Nephron progenitor cell (in vitro differentiated cells): ENCODE data around the gene MKLN1.

Experiments
- DNase-seq: peaks from one replicate; pipeline ENCODE4 v3.0.0; 2021
- H3K27ac Mint-ChIP-seq: 2 replicates; pipeline ENCODE4 v1.8.0; 2021; ENCODE audit warnings: mild to moderate bottlenecking, moderate library complexity, mixed read lengths
- H3K27me3 Mint-ChIP-seq: 2 replicates; pipeline ENCODE4 v1.8.0; 2021; ENCODE audit warnings: mild to moderate bottlenecking, low read depth, mixed read lengths; ENCODE audit not compliant: poor library complexity
- H3K36me3 Mint-ChIP-seq: 2 replicates; pipeline ENCODE4 v1.8.0; 2021; ENCODE audit warnings: low read depth, mixed read lengths
- H3K4me1 Mint-ChIP-seq: 2 replicates; pipeline ENCODE4 v1.8.0; 2021; ENCODE audit warnings: mixed read lengths
- H3K4me3 Mint-ChIP-seq: 2 replicates; pipeline ENCODE4 v1.8.0; 2021; ENCODE audit warnings: mild to moderate bottlenecking, moderate library complexity, mixed read lengths
- H3K9me3 Mint-ChIP-seq: 2 replicates; pipeline ENCODE4 v1.8.0; 2021; ENCODE audit warnings: mild to moderate bottlenecking, moderate library complexity, mixed read lengths
- TF ChIP-seq, protein P1 (sequence below): fragments of 200-600 bp; sonication (generic); IDR thresholded peaks from 2 replicates; pipeline ENCODE4 v1.5.0; 2021; ENCODE audit warnings: antibody characterized with exemption

The MKLN1 gene

GRCh38 chr7:131530137-131530536 is 202.5 kb downstream of the MKLN1 start:
- H3K36me3 Mint-ChIP-seq: no peaks in the 10 kb centered on the region
- peaks cover 5% of the 10 kb centered on the region for H3K27me3 Mint-ChIP-seq
- H3K4me3 Mint-ChIP-seq: no peak overlapping the region
- no peaks in the 10 kb centered on the region for H3K9me3 Mint-ChIP-seq
- DNase-seq: no peak
- TF ChIP-seq, protein P1, sequence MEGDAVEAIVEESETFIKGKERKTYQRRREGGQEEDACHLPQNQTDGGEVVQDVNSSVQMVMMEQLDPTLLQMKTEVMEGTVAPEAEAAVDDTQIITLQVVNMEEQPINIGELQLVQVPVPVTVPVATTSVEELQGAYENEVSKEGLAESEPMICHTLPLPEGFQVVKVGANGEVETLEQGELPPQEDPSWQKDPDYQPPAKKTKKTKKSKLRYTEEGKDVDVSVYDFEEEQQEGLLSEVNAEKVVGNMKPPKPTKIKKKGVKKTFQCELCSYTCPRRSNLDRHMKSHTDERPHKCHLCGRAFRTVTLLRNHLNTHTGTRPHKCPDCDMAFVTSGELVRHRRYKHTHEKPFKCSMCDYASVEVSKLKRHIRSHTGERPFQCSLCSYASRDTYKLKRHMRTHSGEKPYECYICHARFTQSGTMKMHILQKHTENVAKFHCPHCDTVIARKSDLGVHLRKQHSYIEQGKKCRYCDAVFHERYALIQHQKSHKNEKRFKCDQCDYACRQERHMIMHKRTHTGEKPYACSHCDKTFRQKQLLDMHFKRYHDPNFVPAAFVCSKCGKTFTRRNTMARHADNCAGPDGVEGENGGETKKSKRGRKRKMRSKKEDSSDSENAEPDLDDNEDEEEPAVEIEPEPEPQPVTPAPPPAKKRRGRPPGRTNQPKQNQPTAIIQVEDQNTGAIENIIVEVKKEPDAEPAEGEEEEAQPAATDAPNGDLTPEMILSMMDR: no peak
- H3K4me1 Mint-ChIP-seq: peaks cover 11% of the 10 kb centered on the region
- no peak overlapping the region for H3K27ac Mint-ChIP-seq

DNA sequence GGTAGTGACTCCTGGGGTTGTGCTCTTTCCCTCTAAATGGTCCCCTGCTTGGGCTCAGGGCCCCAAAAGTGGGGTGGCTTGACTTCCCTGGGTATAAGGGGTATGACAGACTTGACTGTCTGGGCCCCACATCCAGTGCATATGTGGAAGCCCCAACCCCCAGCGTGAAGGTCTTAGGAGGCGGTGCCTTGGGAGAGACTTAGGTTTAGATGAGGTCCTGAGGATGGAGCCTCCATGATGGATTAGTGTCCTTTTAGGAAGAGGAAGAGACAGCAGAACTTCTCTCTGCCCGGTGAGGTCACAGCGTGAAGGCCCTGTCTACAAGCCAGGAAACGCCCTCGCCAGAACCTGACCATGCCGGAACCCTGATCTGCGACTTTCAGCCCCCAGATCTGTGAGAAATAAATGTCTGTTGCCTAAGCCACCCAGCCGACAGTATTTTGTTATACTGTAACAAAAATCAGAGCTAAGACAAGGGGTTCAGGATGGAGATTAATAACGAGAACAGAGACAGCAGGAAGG is 205.0 kb downstream of the MKLN1 start:
- Mint-ChIP-seq H3K27me3 (peaks cover 9% of the 10 kb centered on the region), H3K9me3 (no peaks in the 10 kb centered on the region), H3K27ac (no peak overlapping the region), H3K4me1 (peaks cover 12% of the 10 kb centered on the region), H3K4me3 (no peak overlapping the region), H3K36me3 (no peaks in the 10 kb centered on the region)
- no peak for DNase-seq
- TF ChIP-seq, protein P1: no peak

DNA sequence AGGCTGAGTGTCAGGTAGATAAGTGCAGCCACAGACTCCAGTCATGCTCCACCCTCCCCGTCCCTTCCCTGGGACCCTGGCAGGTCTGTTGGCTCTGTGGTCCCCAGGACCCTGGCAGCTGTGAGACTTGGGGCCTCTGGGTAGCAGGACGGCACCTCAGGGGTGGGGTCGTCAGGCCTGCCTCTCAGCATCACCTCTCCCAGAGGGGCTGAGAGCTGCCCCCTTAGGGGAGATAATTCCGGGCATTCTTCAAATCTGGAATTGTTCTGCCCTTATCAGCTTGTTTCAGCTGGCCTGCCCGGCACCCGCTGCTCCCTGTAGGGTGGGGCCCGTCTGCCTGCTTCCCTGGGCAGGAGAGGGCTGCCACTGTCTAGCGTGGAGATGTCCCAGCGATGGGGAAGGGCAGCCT is 205.5 kb downstream of the MKLN1 start:
- Mint-ChIP-seq H3K27ac (no peak overlapping the region), H3K4me1 (peaks cover 16% of the 10 kb centered on the region), H3K27me3 (peaks cover 9% of the 10 kb centered on the region), H3K36me3 (no peaks in the 10 kb centered on the region), H3K4me3 (no peak overlapping the region), H3K9me3 (no peaks in the 10 kb centered on the region)
- TF ChIP-seq, protein P1: no peak
- no peak for DNase-seq

DNA sequence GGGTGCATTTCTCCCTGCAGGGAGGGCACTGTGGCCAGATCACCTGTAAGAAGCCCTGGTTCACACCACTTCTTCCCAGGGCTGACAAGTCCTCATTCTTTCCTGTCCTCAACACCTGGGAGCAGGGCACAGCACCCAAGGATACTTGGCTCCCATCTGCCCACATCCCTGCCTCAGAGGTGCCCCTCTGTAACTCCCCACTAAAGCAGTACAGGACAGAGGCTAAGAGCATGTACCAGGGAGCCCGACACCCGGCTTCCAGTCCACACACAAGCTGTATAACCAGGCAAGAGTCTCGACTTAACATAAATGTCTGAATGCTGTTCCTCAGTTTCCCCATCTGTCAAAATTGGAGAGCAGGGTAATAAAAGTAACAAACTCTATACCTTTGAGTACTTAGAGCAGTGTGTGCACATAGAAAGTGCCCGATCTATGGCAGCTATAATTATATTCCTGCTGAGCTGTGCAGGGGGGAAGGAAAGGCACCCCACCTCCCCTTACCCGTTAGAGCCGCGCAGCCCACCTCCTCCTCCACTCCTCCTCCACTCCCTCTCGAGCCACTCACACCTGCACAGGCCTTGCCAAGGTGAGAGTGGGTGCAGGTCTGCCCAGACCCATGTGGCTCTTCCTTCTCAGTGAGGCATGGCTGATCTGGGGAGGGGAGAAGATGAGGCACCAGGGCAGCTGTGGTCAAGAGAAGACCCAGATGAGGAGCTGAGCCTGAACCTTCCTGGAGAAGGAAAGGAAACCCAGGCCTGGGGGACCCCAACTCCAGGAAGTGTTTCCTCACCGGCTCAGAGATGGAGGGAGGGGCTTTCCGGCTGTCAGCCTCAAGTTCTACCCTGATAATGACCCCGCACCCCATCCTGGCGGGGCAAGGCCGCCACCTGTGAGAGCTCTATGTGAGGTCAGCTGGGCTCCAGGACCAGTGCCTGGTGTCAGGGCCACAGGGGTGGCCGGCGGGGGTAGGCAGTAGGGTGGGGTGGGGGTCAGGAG is 206.2 kb downstream of the MKLN1 start:
- TF ChIP-seq, protein P1: no peak
- Mint-ChIP-seq H3K4me3 (no peak overlapping the region), H3K9me3 (no peaks in the 10 kb centered on the region), H3K36me3 (no peaks in the 10 kb centered on the region), H3K27ac (no peak overlapping the region), H3K27me3 (peaks cover 6% of the 10 kb centered on the region), H3K4me1 (peaks cover 20% of the 10 kb centered on the region)
- no peak for DNase-seq

DNA sequence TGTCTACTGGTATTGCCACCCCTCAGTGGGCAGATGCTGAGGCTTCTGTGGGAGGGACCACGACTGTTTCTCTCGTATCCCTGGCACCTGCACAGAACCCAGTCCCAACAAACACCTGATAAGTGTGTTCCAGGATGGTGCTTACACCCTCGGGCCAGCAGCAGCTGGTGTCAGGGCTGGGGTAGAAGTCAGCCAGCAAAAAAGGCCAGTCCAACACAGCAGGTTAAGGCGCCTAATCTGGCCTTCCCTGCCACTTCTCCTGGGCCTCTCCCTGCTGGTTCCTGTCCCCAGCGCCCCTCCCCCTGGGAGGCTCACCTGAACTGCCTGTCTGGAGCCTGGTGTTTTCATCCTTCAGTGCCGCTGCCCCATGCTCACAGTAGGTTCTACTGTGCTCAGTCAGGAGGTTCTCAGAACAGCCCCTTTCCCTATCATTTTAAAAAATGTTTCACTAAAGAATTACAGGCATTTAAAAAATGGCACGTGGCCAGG is 208.7 kb downstream of the MKLN1 start:
- H3K9me3 Mint-ChIP-seq: no peaks in the 10 kb centered on the region
- TF ChIP-seq, protein P1: no peak
- H3K27ac Mint-ChIP-seq: no peak overlapping the region
- H3K36me3 Mint-ChIP-seq: no peaks in the 10 kb centered on the region
- no peak overlapping the region for H3K4me3 Mint-ChIP-seq
- H3K27me3 Mint-ChIP-seq: peaks cover 8% of the 10 kb centered on the region
- no peak for DNase-seq
- peaks cover 34% of the 10 kb centered on the region for H3K4me1 Mint-ChIP-seq
